ENCODE measurements around the gene SP140.

Gene SP140

GRCh38 chr2:230202430-230203109 is 23.0 kb upstream of the SP140 start:
- peak; percentile 52 for DNase-seq (ENCODE audit: extremely low spot score)
- peak; percentile 62 for TF ChIP-seq CTCF (IDR thresholded peaks at IDR 0.05; ENCODE audit: control extremely low read depth, extremely low read depth, low read depth, missing control alignments)
- ChIA-PET POLR2A (interaction anchor here (1.0 kb wide), 1 partner anchor 11 kb away, joined by 5 read pairs; no protein-coding TSS in a partner anchor), CTCF (interaction anchor here (0.9 to 2.8 kb wide), 12 partner anchors 12 to 455 kb away, joined by 3 to 14 read pairs (median 6); partner anchors contain the start of gene SP110)

- TF ChIP-seq CTCF (IDR thresholded peaks at IDR 0.05; ENCODE audit: control extremely low read depth, extremely low read depth, low read depth, missing control alignments): no peak
- peak; percentile 52 for DNase-seq (ENCODE audit: extremely low spot score)
- ChIA-PET CTCF (interaction anchor here (1.2 to 2.8 kb wide), 11 partner anchors 11 to 455 kb away, joined by 3 to 14 read pairs (median 6); partner anchors contain the start of gene SP110), POLR2A (interaction anchor here (1.0 kb wide), 1 partner anchor 11 kb away, joined by 5 read pairs; no protein-coding TSS in a partner anchor)
Measured at GRCh38 chr2:230203110-230203676, 22.3 kb upstream of the SP140 start.

GRCh38 chr2:230205034-230205433 is 20.5 kb upstream of the SP140 start:
- TF ChIP-seq CTCF (IDR thresholded peaks at IDR 0.05; ENCODE audit: control extremely low read depth, extremely low read depth, low read depth, missing control alignments): no peak
- CTCF ChIA-PET: interaction anchor here (1.0 to 1.3 kb wide), 3 partner anchors 113 to 266 kb away, joined by 3 read pairs; no protein-coding TSS in a partner anchor
- no peak for DNase-seq (ENCODE audit: extremely low spot score)
- POLR2A ChIA-PET: no interaction called here

- ChIA-PET CTCF (interaction anchor here (0.8 to 2.6 kb wide), 3 partner anchors 9 to 139 kb away, joined by 3 to 8 read pairs (median 5); partner anchors contain the start of gene SP140), POLR2A (no interaction called here)
- TF ChIP-seq CTCF (IDR thresholded peaks at IDR 0.05; ENCODE audit: control extremely low read depth, extremely low read depth, low read depth, missing control alignments): no peak
- no peak for DNase-seq (ENCODE audit: extremely low spot score)
Measured at GRCh38 chr2:230205721-230206120, 19.8 kb upstream of the SP140 start.

GRCh38 chr2:230208576-230208975 is 17.0 kb upstream of the SP140 start:
- ChIA-PET POLR2A (interaction anchor here (2.2 kb wide), 1 partner anchor 11 kb away, joined by 5 read pairs; the partner anchor contains the start of gene SP110), CTCF (interaction anchor here (0.9 kb wide), 1 partner anchor 13 kb away, joined by 3 read pairs; no protein-coding TSS in a partner anchor)
- no peak for TF ChIP-seq CTCF (IDR thresholded peaks at IDR 0.05; ENCODE audit: control extremely low read depth, extremely low read depth, low read depth, missing control alignments)
- DNase-seq (ENCODE audit: extremely low spot score): no peak

- CTCF ChIA-PET: interaction anchor here (0.9 kb wide), 1 partner anchor 12 kb away, joined by 3 read pairs; no protein-coding TSS in a partner anchor
- TF ChIP-seq CTCF (IDR thresholded peaks at IDR 0.05; ENCODE audit: control extremely low read depth, extremely low read depth, low read depth, missing control alignments): no peak
- POLR2A ChIA-PET: no interaction called here
- no peak for DNase-seq (ENCODE audit: extremely low spot score)
Measured at GRCh38 chr2:230209422-230210051, 16.0 kb upstream of the SP140 start.
